Renal cortex interstitium (tissue), 11 donors: Measurements from ENCODE around the gene PCED1A. TPM values are rescaled to one million over a fixed set of nuclear protein-coding genes. Genes with fewer than 3 reads are reported as not detected.
A peak's percentile ranks its signal among the peaks of the same experiment; 100 is the strongest.
"Not testable (repeated sequence)": the region's sequence is repeated elsewhere in the genome, so short reads cannot be mapped to it uniquely, and the experiment has no call there.

Experiments
- DNase-seq, 11 donors: peaks; one replicate each; pipeline ENCODE4 v3.0.0-alpha.2; 2013; ENCODE audit warnings: low read depth in 9 of 11, low spot score in 4 of 11; ENCODE audit errors: extremely low read depth in 1 of 11
- polyA plus RNA-seq, 3 donors: library from polyadenylated mRNA; unstranded; fragments of 120-200 nt; gene quantifications; one replicate each; pipeline ENCODE4 v1.2.1, GENCODE V29; 2013; ENCODE audit not compliant: insufficient read length in 3 of 3

PCED1A gene
- polyA plus RNA-seq, 3 donors = 58.9 to 92.0 (median 74.6) TPM

DNA sequence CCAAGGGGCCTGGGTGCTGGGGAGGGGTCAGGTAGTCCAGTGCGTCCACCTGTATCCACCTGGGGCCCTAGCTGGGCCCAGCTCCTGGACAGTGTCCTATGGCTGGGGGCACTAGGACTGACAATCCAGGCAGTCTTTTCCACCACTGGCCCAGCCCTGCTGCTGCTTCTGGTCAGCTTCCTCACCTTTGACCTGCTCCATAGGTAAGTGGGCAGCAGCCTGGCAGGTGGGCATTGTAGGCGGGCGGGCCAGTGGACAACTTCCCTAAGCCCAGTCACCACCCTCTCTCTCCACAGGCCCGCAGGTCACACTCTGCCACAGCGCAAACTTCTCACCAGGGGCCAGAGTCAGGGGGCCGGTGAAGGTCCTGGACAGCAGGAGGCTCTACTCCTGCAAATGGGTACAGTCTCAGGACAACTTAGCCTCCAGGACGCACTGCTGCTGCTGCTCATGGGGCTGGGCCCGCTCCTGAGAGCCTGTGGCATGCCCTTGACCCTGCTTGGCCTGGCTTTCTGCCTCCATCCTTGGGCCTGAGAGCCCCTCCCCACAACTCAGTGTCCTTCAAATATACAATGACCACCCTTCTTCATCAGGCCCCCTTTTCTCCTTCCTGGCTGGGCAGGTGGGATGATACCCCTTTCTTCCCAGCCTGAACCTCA lies 25.1 kb downstream of the PCED1A start:
- no peak for DNase-seq

DNA sequence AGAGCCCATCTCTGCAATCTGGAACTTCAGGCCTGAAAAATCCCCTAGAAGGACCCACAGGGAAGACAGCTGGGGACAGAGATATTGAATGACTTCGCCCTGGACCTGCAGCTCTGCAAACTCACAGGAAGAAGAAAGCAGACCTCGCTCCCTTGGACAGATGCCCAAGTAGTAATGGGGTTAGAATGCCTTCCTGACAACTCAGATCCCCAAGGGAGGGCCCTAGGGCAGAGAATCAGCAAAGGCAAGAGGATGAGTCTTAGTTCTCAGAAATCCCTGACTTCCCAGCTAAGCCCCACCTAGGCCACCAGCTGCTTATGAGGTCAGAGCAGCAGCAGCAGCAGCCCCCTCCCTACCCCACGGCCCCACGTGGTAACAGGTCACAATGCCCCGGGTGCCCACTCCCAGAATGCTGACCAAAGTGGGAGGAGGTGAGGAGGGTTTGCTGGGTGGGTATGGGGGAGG lies 25.8 kb downstream of the PCED1A start, which contains the start of gene C20orf141:
TSS of gene C20orf141 (plus strand) at position 401 of the 465 bp plus-strand sequence. CDS start 198 bp downstream, outside the sequence.
- no peak for DNase-seq

DNA sequence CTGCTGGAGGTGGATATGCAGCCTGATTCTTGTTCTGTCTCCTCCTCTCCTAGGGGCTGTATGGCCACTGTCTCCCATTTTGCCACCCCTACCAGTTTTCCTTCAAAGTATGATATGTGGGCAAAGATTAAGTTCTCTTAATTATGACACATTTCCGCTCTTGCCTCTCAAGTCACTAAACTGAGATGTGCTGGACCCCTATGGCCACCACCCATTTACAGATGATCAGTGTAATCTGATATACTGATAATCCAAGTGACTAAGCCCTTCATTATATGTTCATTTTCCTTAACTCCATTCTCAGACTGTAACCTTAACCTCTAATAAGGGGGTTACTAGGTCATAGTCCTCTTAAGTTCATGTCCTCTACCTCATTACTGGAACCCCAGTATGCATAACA lies 26.4 kb downstream of the PCED1A start:
- DNase-seq = no peak

DNA sequence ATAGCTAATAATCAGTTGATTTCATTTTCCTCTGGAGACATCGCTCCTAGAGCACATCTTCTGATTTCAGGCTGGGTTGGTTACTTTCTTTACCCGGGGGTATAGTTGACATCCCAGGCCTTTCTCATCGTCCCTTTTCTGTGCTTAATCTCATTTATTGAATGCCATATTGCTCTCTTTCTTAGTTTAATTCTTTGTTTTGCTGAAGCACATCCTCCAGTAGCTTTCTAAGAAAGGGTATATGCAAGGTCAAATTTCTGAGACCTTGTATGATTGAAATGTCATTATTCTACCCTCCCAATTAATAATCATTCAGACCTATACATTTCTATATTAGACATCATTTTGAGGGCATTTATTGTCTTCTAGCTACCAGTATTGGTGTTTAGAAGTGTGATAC lies 28.3 kb downstream of the PCED1A start:
- no peak for DNase-seq

DNA sequence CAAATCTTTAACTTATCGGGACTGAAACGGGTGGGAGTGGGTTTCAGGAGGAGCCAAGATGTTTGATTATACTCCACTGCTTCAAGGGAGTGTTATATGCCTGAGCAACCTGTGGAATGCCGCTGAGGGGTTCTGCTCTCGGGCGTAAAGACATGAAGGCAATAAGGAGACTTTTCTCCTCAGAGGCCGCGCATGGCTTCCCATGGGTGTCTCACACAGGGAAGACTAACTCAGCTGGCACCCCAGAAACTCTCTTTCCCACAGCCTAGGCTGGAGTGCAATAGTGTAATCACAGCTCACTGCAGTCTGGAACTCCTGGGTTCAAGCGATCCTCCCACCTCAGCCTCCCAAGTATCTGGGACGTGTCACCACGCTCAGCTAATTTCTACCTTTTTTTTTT lies 30.8 kb downstream of the PCED1A start:
- no peak for DNase-seq

DNA sequence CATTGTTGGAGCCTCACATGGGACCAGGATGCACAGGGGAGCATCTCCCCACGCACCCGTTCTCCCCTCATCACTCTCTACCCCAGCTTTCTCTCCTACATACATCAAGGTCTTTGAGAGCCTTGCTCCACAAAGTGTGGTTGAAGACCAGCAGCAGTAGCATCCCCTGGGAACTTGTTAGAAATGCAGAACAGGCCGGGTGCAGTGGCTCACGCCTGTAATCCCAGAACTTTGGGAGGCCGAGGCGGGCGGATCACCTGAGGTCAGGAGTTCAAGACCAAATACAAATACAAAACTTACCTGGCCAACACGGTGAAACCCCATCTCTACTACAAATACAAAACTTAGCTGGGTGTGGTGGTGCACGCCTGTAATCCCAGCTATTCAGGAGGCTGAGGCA lies 32.5 kb downstream of the PCED1A start:
- DNase-seq = not testable (repeated sequence)

DNA sequence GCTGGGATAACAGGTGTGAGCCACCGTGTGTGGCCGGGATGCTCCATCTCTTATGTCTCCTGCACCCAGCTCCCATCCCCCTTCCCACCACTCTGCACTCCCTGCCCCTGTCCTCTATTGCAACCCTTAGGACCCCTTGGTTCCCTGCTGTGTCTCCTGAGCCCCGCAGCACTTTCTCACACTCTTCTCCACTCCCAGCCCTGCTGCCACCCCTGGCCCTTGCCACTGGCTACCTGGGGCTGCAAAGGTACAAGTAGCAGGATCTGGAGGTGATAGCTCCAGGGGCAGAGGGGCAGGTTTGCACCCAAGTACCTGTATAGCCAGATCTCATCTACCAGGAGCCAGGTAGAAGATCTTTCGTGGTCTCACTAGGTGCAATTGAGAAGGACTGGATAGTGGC lies 33.4 kb downstream of the PCED1A start:
- DNase-seq = no peak

DNA sequence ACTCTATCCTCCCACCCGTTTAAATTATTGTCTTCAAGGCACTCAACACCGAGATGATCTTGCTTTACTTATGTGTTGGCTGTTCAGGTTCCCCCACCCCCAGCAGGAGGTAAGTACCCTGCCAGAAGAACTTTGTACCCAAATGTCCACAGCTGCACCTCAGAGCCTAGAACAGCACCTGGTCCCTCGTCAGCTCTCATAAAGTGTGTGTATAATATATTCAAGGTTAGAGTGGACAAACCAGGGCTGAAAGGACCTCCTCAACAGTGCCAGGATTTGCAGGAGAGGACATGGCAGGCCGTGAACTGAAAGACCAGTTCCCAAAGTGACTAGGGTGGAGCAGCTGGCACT lies 34.1 kb downstream of the PCED1A start:
- no peak for DNase-seq

DNA sequence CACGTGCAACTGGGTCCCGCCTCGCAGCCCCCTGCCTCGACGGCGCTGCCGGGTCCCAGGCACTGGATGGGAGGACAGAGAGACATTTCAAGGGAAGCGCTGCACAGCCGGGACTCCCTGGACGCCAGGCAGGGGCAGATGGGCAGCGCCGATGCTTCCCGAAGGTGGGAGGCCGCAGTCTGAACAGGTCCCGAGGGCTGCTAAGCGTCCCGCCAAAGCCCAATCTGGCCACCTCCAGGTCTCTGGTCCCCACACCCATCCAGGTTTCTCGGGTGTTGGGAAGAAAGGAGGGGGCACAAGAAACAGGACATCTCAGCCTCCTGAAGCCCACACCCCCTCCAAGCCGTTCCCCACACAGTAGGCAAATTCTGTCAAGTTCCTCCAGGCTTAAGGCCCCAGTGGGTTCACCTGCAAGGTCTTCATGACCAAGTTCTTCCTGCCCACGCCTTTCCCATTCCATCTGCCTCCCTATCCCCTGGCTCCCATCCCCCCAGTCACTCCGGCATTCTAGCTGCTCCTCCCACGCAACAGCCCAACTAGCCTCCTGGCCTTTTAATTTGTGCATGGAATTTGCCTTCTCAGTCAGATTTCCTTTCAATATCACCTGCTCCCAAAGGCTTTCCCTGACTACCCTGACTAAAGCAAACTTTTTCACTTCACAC lies 34.6 kb downstream of the PCED1A start:
- peak in 2 of 11 donors; percentile 59 to 67 for DNase-seq

DNA sequence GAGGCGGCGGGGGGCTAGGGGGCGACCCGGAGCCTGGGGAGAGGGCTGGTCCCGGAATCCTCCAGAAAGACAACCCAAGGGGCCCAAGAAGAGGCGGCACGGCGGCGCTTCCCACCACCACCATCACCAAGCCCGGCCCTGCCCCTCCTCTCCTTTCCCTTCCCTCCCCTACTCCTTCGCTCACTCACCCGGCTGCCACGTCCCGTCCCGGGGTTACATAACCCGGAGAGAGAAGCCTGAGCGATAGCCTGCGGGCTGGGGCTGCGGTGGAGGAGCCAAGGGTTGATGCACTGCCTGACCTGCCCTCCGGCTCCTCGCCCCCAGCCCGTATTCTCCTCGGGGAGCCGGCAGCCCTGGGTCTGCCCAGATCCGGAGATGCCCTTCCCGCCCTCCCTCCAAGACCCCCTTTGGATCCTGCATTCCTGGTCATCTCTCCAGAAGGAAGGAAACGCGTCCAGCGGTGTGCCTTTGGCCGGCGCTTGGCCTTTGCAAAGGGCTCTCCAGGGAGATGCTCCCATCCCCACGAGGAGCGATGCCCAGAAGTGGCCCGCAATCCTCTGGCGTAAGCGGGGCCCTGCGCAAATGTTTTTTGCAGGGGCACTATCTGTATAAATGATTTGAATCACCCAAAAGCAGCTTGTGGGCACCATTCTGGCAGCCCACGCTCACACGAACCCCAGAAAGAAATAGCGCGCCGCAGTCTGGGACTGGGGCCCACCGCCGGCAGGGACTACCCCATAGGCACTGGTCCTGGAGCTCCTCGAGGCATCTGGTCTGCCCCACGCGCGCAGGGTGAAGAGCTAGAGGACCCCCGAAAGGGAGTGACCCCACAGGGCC lies 35.4 kb downstream of the PCED1A start:
- no peak for DNase-seq

DNA sequence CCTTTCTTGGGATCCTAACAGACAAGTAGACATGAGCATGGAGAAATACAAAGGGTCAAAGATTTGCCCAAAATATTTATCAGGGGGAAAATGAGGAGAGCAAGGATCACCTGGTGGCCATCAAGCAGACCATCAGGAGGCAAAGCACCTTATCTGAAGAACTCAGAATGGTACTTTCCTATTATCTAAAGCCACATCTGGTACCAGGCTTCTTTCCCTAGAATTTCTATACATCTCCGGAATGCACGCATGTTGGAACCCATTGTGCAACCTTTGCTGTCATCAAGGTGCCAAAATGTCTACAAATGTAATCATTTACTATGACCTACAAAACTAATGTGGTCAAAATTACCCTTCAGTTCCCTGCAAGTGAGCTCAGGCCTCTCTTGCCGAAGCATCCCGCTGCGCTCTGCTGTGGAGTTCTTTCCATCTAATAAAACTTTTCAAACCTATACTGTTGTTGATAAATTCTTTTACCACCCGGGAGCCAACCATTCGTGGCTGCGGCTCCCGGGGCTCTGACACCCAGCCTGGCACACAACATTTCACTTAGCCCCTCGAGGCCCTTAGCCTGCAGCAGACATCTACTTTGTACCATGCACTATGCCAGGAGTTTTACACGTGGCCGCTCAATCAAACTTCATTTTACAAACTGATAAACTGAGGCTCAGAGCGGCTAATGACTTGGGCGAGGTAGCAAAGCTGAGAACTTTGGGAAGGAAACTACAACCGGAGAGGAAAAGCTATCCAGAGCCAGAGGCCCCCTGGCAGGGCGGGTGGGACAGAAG lies 36.2 kb downstream of the PCED1A start:
- no peak for DNase-seq

DNA sequence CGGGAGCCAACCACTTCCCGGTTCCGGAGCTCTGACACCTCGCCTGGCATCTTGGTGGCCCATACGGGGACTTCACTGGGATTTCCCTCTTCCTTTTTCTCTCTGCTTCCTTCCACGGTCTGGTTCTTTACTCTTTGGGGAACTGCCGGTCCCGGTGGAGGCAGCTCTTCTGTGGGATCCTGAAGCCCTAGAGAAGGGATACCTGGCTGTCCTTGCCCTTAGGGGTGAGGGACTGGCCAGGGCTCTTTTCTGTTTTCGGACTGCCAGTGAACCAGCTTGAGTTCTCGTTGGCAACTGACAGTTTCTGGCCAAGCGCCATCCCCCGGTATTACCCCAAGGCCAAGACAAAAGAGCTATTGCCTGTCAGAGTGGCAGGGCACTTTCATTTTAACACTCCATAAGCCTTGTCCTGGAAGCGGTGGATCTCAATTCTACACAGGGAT lies 39.1 kb downstream of the PCED1A start:
- DNase-seq = no peak

DNA sequence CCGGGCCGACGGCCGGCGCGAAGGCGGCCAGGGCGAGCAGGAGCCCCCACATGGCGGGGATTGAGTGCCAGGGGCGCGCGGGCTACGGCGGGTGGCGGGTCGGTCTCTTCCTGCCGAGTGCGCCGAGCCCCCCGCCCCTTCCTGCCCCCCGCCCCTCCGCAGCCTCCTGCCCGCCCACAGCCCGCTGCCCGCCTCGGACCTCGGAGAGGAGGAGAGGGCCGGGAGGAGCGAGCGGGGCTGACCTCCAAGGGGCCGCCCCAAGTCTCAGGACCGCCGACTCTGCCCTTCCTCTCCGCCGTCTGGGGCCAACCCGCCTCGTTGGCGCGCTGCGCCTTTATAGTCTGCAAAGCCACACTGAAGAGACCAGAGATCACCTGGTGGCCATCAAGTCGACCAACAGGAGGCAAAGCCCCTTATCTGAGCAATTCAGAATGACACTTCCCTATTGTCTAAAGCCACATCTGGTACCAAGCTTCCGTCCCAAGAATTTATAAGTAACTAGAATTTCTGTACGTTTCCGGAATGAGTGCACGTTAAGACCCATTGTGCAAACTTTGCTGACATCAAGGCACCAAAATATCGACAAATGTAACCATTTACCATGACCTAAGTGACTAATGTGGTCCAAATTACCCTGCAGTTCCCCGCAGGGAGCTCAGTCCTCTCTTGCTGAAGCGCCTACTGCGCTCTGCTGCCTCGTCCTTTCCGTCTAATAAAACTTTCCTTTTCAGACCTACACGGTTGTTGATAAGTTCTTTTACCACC lies 39.8 kb downstream of the PCED1A start, which contains the start of gene CPXM1:
TSS of gene CPXM1 (minus strand) at position 107 of the 765 bp plus-strand sequence. CDS start at position 52, 55 bp downstream.
- peak in 1 of 11 donors; percentile 52 for DNase-seq

DNA sequence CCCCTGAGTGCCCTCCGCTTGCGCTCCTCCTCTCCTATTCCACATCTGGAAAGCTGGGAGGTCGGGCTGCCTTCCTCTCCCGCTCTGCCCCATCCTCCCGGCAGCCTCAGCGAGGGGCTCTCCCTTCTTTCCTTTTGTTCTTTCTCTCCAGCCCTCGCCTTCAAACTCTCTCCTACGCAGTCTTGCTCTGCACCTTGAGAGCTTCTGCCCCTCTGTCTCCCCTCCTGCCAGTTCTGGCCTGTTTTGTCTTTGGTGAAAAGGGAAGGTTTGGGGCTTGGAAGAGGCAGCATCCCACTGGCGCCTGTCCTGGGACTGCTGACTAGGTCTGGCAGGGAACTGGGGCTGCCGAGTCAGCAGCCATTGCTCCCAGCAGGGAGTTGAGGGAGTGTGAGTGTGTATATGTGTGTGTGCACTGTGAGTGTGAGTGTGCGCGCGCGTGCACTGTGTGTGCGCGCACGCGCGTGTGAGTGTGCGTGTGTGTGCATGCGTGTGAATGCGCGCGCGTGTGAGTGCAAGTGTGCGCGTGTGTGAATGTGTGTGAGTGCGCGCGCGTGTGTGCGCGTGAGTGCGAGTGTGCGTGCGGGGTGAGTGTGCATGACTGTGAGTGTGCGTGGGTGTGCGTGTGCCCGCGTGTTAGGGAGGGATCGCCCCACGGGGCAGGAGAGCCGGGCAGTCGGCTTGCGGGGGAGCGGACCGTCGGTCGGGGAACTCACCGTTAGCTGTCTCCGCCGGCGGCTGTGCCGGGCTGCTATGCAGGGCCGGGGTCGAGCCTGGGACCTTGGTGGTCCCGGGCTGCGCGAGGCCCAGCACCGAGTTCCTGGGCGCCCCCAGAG lies 40.6 kb downstream of the PCED1A start:
- DNase-seq = no peak

DNA sequence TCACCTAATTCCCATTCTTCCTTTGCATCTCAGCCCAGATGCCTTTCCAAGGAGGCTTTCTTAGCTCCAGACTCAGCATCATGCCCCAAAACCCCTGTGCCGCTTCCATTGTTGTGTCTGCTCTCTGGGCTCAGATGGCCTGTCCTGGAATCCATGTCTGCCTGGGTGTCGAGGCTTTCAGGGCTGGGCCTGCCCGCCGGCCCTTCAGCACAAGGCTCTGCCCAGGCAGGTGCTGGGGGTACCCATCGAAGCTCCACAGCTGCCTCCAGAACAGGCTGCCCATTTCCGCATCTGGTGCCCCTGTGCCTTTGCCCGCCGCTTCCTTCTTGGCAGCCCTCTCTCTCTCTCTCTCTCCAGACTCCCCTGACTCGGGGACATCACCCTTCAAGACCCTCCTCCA lies 41.2 kb downstream of the PCED1A start:
- DNase-seq = no peak

DNA sequence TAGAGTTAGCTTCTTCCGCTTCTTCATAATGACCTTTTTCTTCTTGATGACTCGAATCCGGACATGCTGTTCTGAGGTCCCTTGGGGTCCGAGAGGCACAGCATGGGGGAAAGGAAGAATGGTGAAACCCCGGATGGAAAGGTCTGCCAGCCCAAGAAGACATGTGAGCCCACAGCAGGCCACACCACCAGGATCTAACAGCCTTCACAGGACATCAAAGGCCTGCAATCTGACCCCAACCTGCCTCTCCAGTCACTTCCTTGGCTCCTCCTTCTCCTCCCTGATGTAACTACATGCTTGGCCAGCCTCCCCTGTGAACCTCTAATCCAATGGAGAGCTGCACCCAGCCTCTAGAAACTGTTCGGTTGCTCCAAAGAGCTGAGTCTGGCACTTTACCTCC lies 41.6 kb downstream of the PCED1A start:
- DNase-seq = peak in 1 of 11 donors; percentile 47

DNA sequence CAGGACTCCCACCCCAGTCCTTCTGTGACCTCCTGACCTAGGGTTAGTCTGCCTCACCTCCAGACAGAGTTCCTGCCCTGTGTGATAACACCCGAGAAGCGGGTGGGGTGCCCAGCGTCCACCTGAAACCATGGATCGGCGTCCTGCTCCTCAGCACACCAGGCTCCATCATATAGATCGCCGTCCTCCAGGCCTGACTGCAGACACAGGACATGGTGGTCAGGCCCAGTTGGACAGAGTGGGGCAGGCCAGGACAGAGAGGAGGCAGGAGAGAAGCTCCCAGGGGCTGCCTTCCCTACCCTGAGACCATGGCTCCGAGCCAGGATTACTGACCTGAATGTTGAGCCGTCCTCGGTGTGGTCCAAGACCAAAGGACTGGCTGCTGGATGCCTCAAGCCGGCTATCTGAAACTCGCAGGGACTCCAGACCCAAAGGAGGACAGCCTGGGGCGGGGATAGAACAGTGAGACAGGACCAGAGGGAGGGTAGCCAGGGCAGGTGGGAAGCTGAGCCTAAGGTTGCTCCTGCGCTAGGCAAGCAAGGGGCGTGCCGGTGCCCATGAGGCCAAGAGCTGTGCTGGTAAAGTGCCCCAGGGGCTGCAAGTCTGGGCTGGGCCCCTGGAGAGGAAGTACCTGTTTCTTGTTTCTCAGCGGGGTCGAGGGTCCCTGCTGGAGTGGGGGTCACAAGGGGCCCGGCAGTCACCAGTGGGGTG lies 42.2 kb downstream of the PCED1A start:
- no peak for DNase-seq
